GM12801 (cell line): ENCODE results near the gene SYT2.

Experiments
- TF ChIP-seq, protein P1 (sequence below): IDR thresholded peaks from one replicate; pipeline ENCODE4 v1.5.1; 2011; ENCODE audit warnings: control low read depth; ENCODE audit not compliant: insufficient read length; ENCODE audit errors: extremely low read depth

SYT2 gene

DNA sequence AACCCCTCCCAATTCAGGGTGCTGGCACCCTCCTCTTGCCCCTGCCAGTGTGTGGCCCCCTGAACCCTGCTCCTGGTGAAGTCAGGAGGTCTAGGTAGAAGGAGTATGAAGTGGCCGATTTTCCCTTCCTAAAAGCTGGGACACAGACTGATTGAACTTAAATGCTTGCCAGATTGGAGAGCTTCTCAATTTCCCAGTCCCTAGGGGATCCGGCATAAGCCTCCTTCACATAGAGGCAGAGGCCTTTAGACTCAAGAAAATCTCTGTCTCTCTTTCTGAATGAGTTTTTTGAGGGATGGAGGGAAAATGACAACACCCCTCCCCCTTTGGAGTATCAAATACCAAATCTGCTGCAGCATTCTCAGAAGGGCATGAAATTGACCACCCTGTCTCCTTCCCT lies 51.5 kb downstream of the SYT2 start:
- TF ChIP-seq, protein P1, sequence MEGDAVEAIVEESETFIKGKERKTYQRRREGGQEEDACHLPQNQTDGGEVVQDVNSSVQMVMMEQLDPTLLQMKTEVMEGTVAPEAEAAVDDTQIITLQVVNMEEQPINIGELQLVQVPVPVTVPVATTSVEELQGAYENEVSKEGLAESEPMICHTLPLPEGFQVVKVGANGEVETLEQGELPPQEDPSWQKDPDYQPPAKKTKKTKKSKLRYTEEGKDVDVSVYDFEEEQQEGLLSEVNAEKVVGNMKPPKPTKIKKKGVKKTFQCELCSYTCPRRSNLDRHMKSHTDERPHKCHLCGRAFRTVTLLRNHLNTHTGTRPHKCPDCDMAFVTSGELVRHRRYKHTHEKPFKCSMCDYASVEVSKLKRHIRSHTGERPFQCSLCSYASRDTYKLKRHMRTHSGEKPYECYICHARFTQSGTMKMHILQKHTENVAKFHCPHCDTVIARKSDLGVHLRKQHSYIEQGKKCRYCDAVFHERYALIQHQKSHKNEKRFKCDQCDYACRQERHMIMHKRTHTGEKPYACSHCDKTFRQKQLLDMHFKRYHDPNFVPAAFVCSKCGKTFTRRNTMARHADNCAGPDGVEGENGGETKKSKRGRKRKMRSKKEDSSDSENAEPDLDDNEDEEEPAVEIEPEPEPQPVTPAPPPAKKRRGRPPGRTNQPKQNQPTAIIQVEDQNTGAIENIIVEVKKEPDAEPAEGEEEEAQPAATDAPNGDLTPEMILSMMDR: no peak

DNA sequence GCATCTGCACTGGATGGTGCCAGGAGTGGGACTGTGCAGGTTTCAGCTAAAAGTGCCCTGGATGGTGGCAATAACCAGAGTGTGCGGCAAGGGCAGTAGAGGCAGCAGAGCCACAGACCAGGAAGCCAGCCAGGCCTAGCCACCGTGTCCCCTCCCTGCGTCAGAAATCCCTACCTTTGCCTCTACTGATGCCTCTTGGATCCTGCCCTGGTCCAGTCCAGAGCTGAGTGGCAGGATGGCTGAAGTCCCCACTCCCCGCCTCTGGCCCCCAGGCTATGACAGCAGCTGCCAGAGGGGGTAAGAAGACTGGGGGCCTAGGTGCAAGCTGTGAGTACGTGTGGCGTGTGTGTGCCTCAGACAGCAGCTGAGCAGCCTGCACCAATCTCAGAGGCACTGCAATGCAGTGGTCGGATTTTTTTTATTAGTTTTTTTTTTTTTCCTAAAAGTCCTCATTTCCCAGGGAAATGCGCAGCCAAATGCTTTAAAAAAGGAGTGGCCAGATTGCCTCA lies 51.9 kb downstream of the SYT2 start:
- TF ChIP-seq, protein P1: no peak

DNA sequence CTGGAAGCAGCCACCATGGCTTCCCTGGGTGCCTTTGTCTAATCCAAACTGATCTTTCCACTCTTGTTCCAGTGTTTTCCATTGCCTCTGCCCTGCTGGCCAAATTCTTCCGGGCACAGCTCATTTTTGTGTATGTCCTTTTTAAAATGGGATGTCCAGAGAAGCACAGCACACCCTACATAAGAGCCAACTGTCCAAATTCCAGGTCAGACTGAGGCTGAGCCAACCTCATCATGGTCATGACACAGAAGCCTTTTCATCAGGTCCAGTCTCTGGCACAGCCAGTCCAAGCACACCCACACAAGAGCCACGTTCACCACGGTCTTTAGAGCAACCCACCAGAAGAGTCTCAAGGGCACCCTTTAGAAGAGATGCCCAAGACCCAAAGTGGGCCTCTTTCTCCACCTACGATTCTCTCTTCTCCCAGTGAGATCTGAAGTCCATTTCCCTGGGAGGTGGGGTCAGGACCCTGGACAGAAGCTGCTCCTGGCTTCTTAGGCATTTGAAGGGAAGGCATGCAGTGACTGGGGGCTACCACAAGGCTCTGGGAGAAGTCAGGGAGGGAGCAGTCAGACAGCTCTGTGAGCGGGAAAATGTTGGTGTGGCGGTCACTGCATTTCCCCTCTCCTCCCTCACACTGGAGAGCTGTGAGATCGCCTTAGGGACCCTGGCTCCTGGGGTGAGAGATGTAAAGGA lies 53.2 kb downstream of the SYT2 start:
- TF ChIP-seq, protein P1: no peak

DNA sequence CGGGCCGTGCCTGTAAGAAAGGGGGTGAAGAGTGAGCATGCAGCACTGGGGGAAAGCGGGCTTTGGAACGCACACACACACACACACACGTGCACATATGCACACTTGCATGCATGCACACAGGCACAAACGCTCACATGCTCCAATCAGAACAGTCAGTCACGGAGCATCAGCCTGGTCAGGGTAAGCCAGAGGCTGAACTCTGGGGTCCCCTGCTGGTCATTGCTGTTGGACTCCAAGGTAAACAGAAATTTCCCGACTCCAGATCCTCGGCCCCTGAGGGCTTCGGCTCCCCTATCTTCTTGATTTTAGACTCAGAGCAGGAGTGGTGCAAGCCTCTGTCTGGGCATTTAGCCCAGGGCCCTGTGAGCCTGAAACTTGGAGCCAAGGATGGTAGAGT lies 54.2 kb downstream of the SYT2 start:
- TF ChIP-seq, protein P1: no peak

DNA sequence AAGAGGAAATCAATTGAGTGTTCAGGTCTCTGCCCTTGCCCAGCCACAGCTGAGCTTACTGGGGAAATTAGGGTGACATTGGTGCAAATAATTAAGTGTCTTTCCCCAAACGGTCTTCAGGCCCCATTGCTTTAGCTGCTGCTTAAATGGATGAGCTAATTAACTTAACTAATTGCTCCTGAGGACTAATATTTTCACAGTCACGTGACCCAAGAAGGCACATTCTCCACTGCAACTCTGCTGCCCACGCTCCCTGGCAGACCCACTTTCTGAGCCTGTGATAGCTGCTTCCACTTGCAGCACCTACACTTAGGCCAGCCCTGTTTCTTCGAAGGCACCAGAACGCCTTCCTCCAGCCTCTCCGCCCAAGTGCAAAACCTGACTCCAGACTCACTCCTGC lies 56.2 kb downstream of the SYT2 start:
- TF ChIP-seq, protein P1: no peak

DNA sequence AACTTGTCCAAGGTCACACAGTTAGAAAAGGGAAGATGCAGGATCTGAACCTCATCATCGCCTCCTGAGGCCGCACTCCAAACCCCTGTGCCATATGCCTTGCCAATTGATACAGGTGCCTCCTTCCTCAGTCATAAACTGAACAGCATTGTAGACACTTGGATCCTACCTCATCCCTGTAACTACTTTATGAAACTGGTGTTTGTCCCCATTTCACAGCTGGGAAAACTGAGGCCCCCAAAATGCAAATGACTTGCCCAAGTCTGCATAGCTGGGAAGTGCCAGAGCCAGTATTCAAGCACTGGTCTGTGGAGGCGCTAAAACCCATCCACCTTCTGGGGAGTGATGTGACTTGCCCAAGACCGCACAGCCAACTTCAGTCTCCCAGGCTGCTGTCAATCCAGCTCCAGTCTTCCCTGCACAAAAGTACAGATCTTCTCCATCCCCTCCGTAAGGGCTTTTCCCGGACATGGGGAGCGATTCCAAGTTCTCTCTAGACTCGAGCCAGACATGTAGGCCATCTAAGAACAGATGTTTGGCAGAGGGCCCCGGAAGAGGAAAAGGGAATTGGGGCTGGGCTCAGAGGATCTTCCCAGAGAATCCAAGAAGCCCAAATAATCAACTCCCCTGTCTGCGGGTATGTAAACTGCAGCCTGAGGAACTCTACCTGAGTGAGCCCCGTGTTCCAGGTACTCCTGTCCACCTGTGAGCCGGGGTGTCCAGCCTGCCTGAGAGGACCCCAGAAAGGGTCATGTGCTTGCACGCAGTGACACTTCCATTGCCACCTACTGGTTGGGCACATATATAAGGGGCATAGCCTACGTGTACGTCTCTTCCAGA lies 60.5 kb downstream of the SYT2 start:
- TF ChIP-seq, protein P1: no peak

DNA sequence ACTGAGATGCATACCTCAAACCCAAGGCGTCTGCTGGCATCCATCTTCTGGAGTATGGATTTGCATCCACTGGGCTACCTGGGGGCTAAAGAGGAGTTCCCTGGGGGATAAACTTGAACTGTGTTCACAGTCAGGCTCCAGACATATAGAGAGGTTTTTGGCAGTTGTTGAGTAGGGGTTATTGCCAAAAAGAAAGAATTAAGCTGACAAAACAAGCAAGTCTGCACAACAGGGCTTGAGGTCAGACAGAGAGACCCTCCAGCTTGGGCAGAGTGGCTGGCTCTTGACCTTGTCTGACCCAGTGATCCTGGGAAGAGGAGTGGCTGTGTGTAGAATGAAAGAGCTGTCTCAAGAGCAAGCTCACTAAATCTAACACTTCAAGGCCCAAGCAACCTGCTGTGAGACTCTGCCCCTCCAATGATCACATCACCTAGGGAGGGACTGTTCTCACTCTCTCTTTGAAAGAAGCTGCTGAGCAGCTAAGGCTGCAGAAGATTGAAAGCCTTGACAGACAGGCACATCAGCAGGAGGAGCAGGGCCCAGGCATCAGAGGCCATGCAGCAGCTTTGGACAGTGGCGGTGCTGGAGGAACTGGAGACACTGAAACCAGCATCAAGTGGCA lies 61.5 kb downstream of the SYT2 start:
- TF ChIP-seq, protein P1: no peak
